NCI-H2196 (cell line): ENCODE data around the gene PLXDC1.
A peak's percentile ranks its signal among the peaks of the same experiment; 100 is the strongest.

Experiments
- DNase-seq: peaks from one replicate; lab custom pipeline; 2025; ENCODE audit not compliant: unreplicated experiment; lab: John Stamatoyannopoulos, UW

Gene PLXDC1

DNA sequence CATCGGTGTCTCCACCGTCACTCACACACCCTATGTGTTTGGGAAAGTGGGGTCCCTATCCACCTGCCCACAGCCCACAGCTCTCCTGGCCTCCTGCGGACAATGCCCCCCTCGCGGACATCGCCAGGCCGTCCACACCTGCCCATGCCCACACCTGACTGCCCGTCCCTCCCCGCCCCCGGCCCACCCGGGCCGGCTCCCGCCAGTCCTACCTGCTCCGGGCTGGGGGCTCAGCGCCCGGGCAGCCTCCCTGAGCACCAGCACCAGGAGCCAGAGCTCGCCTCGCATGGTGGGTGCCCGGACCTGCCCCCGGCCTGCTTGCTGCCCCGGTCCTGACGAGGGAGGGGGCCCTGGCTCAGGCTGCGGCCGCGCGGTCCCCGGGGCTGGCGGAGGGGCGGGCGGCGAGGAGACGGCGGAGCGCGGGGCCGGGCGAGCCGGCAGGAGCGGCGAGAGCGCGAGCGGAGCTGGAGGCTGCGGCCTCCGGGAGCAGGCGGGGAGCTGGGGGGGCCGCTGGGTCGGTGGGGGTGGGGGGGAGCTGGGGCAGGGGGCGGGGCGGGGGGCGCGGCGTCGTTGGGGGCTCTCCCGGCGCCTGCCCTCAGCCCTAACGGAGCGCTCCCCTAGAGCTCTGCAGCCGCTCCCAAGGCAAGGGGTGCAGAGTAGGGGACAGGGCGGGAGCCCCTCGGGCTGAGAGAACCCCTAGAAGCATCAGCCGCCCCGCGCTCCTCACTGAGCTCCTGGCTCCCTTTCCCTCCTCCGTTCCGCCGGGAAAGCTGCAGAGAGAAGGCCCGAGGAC is at the start of gene PLXDC1:
PLXDC1 (minus strand) TSS at position 488 of the 793 bp plus-strand sequence; CDS start at position 288, 200 bp downstream.
- no peak for DNase-seq

DNA sequence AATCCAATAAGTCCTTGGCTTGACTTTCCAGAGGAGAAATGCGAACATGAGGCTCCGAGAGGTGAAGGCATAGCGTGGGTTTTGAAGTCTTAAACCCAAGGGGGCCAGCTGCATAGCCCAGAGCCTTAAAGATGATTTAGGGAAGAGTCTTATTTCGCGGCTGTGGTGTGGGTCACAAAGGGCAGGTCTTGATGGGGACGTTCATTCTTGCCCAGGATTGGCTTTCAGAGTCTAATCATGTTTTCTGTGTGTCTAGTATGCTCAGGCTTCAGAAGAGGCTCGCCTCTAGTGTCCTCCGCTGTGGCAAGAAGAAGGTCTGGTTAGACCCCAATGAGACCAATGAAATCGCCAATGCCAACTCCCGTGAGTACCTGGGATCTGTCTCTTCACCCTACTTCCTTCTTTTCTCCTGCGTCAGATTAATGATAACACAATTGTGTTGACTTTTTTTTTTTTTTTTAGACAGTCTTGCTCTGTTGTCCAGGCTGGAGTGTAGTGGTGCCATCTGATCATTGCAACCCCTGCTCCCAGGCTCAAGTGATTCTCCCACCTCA is 49.6 kb upstream of the PLXDC1 start:
- DNase-seq = no peak

DNA sequence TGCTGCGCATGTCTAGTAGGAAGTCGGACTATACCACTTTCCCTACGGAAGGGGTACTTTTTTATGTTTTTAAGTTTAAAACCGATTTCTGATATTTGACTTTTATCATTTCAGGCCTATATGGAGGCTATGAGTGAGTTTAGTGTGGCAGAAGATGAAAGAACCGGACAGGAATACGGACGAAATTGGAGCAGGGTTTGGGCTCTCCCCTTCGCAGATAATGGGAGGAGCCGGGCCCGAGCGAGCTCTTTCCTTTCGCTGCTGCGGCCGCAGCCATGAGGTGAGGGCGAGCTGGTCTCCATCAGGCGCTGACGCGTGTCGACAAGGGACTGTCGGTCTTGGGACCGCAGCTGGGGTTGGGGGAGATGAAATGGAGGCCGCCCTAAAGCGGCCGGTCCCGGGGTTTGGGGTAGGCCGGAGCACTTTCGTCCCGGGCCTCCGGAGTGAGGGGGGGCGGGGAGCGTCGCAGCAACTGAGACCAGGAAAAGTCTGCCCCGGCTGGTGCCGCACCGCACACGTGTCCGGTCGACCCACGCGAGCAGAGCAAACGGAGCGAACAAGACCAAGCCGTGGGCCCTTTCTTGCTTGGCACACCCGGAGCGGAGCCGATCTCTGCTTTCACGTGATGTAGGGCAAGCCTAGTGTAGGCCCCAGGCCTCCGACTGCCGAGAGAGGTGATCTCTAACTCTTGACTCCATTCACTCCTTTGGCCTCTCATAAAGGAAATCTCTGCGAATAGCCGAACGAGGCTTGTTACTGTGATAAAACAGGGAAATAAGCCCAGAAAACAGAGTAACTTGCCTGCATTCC is 48.8 kb upstream of the PLXDC1 start, which contains the start of gene RPL19:
RPL19 (plus strand) TSS at position 214 of the 810 bp plus-strand sequence; CDS start at position 276, 62 bp downstream.
- peak; percentile 71 for DNase-seq

DNA sequence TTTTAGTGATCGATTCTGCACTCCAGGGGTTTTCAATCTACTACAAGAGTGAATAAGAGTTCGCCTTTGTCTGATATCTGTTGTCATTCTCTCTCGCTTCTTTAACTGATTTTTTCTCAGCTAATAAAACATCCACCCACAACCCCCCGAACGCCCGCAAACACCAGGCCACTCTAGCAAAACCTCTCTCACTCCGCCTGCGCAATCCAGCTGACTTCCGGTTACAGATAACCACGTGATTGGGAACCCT is 48.3 kb upstream of the PLXDC1 start:
- DNase-seq = peak; percentile 75

DNA sequence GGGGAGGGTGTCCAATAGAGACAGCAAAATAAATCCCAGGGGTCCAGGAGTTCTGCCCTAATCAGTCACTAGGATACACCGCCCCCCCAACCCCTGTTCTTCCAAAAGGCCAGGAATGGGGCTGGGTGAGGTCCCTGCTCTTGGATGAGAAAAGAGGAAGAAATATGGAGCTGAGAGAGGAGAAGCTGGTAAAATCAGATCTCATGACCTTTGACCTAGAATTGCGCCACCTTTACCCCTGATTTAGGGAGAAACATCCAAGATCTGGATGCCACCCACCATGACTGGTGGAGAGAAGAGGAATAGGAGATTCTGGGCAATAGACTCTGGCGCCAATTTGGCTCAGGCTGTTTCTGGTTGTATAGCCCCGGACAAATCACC is 46.7 kb upstream of the PLXDC1 start:
- no peak for DNase-seq

DNA sequence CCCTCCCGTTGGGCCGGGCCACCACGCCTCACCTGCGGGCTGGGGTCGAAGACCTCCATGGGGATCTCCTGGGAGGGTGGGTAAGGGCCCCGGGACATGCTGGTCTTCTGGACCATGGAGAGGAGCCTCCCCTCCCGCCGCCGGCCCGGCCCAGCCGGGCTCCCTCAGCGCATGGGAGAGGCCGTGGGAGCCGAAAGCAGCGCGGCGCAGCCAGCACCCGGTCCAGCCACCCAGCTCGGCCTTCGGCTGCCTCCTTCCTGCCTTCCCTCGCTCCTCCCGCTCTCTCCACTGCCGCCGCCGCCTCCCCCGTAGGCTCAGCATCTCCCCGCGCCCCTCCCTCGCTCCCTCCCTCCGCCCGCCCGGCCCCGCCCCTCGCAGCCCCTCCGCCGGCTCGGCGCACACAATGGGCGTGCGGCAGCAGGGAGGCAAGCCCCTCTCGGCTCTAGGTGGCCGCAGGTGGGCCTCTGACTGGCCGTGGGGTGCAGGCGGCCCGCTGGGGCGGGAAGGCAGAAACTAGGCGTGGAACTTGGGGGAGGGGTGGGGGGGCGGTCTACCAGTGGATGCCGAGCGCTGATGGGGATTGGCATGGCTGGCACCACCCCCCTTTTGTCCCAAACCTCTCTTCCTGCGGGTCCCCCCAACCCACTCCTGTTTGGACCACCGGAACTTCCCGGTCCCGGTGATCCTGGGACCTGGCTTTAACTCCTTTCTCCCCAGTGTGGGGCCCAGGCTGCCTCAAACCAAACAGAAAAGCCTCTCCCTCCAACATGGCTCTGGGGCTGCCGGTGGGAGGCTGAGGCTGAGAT is 46.1 kb upstream of the PLXDC1 start, which contains the start of gene CACNB1:
CACNB1 (minus strand) TSS at position 290 of the 806 bp plus-strand sequence; CDS start at position 116, 174 bp downstream.
- DNase-seq = peak; percentile 38

DNA sequence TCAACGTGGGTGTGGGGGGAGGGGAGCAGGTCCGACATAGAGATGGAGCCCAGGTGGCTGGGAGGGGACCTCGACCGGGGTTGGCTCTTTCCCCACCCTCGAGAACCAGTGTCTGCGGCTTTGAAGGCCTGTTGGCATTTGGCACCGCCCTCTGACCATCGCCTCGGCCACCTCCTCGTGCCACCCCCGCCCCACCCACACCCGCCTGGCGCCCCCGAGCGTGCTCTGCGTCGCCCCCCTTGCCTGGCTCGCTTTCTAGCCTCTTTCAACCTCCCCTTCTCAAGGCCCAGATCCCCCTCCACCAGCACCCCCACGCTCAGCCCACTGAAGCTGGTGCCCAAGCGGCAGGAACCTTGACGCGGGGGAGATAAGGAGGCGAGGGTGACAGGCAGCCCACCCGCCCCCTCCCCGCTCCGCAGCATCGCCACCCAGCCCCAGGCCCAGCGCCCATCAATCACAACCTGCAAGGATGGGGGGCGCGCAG is 45.4 kb upstream of the PLXDC1 start:
- peak; percentile 21 for DNase-seq

DNA sequence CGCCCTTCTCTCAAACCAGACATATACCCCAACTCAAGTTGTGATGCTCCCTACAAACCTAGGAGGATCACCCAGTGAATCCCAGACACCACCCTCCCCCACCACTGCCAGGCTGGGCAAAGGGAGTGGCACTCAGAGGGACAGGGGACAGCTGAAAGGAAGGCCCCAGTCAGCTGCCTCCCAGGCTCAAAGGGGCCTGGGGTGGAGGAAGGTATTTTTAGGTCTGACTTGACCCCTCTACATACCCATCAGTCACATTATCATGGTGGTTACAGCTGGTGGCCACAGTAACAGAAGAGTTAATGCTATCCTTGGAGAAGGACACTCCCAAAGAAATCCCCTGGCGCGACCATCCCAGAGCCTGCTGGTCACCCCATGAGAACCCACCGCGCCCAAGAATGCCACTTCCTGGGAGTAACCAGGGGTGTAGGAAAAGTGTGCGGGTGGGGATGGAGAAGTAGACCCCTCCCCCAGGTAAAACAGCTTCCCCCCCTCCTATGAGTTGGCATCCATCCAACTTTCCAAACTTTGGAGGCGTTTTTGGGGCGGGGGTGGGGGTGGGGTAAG is 44.9 kb upstream of the PLXDC1 start:
- no peak for DNase-seq

DNA sequence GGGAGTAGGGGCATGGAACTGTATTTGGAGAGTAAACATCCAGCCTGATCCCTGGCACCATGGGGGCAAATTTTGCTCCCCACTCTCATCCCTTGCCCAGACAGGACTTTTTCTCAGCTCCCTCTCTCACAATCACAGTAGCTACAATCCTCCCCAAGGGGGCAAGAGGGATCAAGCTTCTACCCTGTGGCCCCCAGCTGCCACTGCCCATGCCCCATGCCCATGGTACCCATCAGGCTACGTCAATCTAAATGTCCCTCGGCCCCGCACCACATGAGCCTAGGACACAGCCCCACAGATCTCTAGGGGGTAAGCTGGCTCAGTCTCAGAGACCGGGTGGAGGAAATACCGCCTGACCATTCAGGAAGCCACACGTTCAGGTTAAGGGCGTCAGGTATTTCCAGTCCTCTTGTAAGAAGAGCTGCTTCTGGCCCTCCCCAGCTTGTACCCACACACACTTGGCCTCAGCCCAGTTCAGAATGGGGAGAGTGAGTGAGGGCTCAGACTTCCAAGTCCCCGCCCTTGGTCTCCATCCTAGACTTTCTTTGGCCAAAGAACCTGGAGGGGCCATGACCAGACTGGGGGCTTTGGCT is 44.2 kb upstream of the PLXDC1 start:
- no peak for DNase-seq

DNA sequence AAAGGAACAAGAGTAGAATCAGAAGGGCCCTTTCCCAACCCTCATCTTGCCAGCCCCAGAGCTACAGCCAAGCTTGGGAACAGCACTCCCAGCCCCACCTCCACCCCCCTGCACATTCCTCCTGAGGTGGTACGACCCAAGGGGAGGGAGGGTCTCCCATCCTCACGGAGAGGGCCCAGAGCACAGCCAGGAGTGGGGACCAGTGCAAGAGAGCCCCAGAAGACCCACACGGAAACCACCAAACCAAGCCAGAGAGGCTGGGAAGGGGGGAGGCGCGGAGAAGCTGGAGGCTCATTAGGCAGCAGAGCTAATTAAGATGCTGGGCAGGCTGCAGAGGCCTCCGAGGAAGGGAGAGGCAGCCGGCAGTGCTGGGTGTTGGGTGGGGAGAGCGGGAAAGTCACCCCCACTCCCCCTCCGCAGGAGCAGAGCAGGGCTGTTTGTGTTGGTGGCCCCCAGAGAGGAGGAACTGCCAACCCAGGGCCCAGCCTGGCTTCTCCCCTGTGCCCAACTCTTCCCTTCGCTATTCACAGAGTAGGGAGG is 43.6 kb upstream of the PLXDC1 start:
- no peak for DNase-seq

DNA sequence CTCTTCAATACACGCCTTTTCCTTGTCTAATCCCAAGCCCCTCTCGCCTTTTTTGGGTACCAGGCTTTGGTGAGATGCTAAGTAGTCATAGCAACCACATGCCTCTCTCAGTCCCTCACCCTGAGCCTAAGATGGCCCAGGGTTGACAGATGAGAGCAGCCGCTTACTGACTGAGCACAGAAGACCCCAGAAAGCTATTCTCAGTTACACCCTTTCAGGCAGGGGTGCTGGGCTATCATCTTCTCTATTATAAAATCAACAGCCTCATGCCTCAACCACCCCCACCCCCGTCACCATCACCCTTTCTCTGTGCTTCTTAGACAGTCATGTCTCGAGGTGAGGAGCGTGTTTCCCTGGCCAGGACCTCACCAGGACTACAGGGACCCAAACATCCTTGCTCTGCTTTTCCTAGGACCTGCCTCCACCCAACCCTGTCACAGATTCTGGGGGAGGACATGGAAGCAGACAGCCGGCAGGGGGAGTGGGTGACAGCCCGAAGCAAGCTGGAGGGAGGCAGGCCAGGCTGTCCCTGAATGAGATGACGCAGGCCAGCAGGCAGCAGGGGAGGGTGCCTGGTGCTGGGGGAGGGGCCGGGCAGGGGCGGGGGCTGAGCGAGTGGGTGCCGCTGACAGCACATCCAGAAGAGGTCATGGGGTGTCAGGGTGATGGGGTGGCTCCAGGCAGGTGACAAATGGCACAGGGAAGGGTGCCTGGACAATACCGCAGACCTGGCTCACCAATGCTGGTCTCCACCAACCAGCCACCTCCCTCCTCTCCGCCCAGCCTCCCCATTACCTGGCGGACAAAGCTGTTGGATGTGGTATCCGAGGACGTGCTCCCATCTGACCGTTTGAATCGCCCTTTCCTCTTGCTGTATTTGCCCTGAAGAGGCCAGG is 42.9 kb upstream of the PLXDC1 start:
- no peak for DNase-seq

DNA sequence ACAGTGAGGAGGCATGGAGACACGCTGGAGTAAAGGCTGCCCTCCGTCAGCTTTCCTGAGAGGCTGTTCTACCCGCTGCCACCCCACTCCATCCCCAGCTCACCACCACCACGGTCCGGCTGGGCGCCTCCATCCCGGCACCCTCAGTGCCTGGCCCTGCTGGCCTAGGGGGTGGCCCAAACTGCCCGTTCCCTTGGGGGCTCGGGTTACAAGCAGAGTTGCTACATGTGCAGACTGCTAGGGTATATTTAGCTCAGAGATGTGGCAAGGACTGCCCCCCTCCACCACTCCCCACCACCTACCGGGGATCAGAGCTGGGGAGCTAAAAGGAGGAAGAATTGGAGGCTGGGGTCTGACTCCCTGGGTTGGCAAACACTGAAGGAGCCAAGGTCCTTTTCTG is 41.9 kb upstream of the PLXDC1 start:
- DNase-seq = no peak

DNA sequence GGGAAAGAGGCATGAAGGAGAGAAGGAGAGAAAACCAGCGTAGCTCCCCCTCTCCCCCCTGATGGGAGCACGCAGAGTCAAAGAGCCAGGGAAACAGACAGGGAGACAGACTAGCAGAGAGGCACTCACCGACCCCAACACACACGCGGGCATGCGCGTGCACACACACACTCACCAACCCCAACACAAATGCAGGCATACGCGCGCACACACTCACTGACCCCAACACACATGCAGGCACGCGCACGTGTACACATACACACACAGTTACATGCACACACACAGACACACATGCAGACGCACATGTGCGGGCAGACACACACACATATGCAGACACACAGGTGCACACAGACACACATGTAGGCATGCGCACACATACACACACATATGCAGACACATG is 41.5 kb upstream of the PLXDC1 start:
- DNase-seq = no peak

DNA sequence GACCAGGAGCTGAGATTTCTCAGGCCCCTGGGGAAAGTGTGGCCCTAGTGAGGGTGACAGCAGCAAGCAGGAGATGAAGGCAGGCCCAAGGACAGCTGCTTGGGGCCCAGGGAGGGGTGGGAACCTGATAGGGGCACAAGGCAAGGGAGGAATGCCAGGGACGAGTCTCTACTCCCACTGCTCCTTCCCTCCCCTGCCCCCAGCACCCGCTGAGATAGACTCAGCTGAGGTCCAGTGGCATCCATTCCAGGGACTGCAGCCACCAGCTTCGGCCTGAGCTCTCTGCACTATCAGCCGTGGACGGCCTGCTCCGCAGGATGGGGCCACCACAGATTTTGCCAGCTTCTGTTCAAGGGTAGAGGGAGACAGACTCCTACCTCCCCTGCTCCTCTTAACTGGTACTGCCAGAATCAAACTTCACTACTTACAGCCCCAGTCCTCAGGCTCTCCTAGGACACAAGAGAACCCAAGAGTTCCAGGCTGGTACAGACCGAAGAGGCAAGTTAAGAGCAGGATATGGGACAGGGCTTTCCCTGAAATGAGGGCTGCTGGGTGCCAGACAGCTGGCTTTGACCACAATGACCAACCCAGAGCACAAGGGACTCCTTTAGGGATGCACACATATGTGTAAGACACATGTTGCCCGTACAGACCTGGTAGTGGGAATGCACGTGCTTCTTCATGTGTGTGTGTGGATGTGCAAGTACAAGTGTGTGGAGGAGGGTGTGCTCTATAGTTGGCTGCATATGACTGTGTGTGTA is 40.5 kb upstream of the PLXDC1 start:
- no peak for DNase-seq

DNA sequence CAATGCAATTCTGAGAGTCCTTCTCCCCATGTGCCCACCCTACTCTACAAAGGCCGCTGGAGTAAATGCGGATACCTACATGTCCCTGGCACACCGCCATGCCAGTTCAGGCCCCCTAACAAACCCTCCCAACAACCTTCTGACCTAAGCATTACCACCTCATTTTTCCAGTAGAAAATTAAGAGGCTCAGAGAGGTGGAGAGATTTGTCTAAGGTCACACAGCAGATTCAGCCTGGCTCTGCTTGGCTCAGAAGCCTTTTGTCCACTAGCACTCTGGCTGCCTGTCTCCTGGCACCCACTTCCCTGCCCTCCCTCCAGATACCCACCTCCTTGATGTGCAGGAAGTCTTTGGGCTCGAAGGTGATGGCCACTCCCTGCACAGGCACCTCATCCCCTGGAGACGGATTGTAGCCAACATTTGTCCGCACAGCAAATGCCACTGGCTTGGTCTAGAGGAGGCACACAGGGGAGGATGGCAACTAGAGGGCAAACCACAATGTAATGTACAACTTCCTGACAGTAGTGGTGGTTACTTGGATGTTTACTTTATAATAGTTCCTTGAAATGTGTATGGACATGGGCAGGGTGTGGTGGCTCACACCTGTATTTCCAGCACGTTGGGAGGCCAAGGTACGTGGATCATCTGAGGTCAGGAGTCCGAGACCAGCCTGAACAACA is 35.9 kb upstream of the PLXDC1 start:
- no peak for DNase-seq

DNA sequence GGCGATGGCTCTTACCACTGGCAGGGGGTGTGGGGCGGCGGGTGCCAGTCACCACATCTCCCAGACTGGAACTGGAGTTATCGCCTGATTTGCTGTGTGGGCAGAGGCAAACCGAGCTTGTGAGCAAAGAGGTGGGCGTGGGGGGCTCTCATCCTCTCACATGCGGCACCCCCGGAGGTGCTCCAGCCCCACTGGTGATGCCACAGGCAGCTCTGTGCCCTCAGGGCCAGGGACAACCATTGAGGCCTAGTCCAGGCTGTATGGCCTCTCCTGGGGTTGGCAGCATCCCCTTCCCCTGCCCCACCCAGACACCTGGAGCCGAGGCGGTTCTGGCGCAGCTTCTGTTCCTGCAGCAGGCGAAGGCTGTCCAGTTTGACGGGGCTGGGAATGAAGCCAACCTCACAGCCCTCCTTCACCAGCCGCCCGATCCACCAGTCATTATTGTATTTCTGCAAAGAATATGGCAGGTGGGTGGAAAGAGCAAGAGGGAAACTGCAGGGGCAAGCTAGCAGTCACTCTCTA is 35.1 kb upstream of the PLXDC1 start:
- peak; percentile 25 for DNase-seq

DNA sequence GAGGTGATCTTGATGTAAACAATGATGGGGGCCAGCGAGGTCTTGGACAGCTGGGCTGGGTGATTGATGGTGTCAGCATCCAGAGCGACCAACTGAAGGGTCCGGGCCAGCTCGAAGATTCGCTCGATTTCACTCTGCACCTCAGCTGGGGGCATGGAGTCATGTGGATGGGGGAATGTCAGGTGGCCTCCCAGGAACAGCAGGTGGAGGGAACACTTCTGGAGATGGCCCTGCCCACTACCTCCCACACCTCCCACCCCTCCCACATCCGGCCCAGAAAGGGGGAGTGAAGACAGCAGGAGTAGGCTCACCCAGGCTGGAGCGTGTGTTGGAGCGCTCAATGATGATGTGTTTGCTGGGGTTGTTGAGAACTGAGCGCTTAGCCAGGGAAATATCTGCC is 32.3 kb upstream of the PLXDC1 start:
- no peak for DNase-seq
